ENCODE data around the gene HDLBP. TPM values are rescaled to one million over a fixed set of nuclear protein-coding genes. Genes with fewer than 3 reads are reported as not detected.

Gene HDLBP
- total RNA-seq, 1 donor from 2014 or later: 216 TPM

GRCh38 chr2:241334813-241335212, 19.3 kb upstream of the HDLBP start:
- H3K36me3 Mint-ChIP-seq (ENCODE audit: unreplicated experiment): peaks cover 4% of the 10 kb centered on the region

GRCh38 chr2:241330616-241330981, 15.1 kb upstream of the HDLBP start:
- Mint-ChIP-seq H3K36me3 (ENCODE audit: unreplicated experiment) (peaks cover 11% of the 10 kb centered on the region), H3K27ac (ENCODE audit: unreplicated experiment) (no peak overlapping the region)

More at GRCh38 chr2:241334813-241335212, 19.3 kb upstream of the HDLBP start:
- Mint-ChIP-seq H3K27ac (ENCODE audit: unreplicated experiment) (no peak overlapping the region), H3K27me3 (ENCODE audit: unreplicated experiment) (peaks cover 2% of the 10 kb centered on the region), H3K4me1 (ENCODE audit: low read depth, unreplicated experiment) (no peaks in the 10 kb centered on the region), H3K9me3 (ENCODE audit: unreplicated experiment) (no peaks in the 10 kb centered on the region), H3K4me3 (ENCODE audit: unreplicated experiment) (no peak overlapping the region)
- no peak for DNase-seq
- no peak for TF ChIP-seq CTCF (IDR thresholded peaks at IDR 0.05; ENCODE audit: partially characterized antibody, unreplicated experiment)

GRCh38 chr2:241329669-241330615, 14.5 kb upstream of the HDLBP start:
- Mint-ChIP-seq H3K36me3 (ENCODE audit: unreplicated experiment) (peaks cover 11% of the 10 kb centered on the region), H3K4me1 (ENCODE audit: low read depth, unreplicated experiment) (peaks cover 2% of the 10 kb centered on the region), H3K27ac (ENCODE audit: unreplicated experiment) (no peak overlapping the region), H3K4me3 (ENCODE audit: unreplicated experiment) (no peak overlapping the region), H3K27me3 (ENCODE audit: unreplicated experiment) (peaks cover 2% of the 10 kb centered on the region), H3K9me3 (ENCODE audit: unreplicated experiment) (peaks cover 1% of the 10 kb centered on the region)
- DNase-seq: no peak
- TF ChIP-seq CTCF (IDR thresholded peaks at IDR 0.05; ENCODE audit: partially characterized antibody, unreplicated experiment): no peak

More at GRCh38 chr2:241330616-241330981, 15.1 kb upstream of the HDLBP start:
- peaks cover 2% of the 10 kb centered on the region for H3K27me3 Mint-ChIP-seq (ENCODE audit: unreplicated experiment)
- H3K4me3 Mint-ChIP-seq (ENCODE audit: unreplicated experiment): no peak overlapping the region
- no peak for DNase-seq
- no peak for TF ChIP-seq CTCF (IDR thresholded peaks at IDR 0.05; ENCODE audit: partially characterized antibody, unreplicated experiment)
- peaks cover 1% of the 10 kb centered on the region for H3K9me3 Mint-ChIP-seq (ENCODE audit: unreplicated experiment)
- H3K4me1 Mint-ChIP-seq (ENCODE audit: low read depth, unreplicated experiment): no peaks in the 10 kb centered on the region

- Mint-ChIP-seq H3K27ac (ENCODE audit: unreplicated experiment) (no peak overlapping the region), H3K4me3 (ENCODE audit: unreplicated experiment) (no peak overlapping the region), H3K9me3 (ENCODE audit: unreplicated experiment) (peaks cover 1% of the 10 kb centered on the region), H3K4me1 (ENCODE audit: low read depth, unreplicated experiment) (peaks cover 16% of the 10 kb centered on the region), H3K36me3 (ENCODE audit: unreplicated experiment) (peaks cover 11% of the 10 kb centered on the region), H3K27me3 (ENCODE audit: unreplicated experiment) (peaks cover under 1% of the 10 kb centered on the region)
- no peak for TF ChIP-seq CTCF (IDR thresholded peaks at IDR 0.05; ENCODE audit: partially characterized antibody, unreplicated experiment)
- DNase-seq: no peak
Observed at GRCh38 chr2:241325257-241325656, 9.8 kb upstream of the HDLBP start.

GRCh38 chr2:241324775-241325174, 9.3 kb upstream of the HDLBP start:
- H3K36me3 Mint-ChIP-seq (ENCODE audit: unreplicated experiment): peaks cover 11% of the 10 kb centered on the region
- no peak for TF ChIP-seq CTCF (IDR thresholded peaks at IDR 0.05; ENCODE audit: partially characterized antibody, unreplicated experiment)
- H3K9me3 Mint-ChIP-seq (ENCODE audit: unreplicated experiment): peaks cover 1% of the 10 kb centered on the region
- H3K27me3 Mint-ChIP-seq (ENCODE audit: unreplicated experiment): no peaks in the 10 kb centered on the region
- peaks cover 21% of the 10 kb centered on the region for H3K4me1 Mint-ChIP-seq (ENCODE audit: low read depth, unreplicated experiment)
- H3K4me3 Mint-ChIP-seq (ENCODE audit: unreplicated experiment): no peak overlapping the region
- DNase-seq: no peak
- H3K27ac Mint-ChIP-seq (ENCODE audit: unreplicated experiment): no peak overlapping the region

All from glutamatergic neuron (in vitro differentiated cells).